Measurements from ENCODE around the gene CLIP3. TPM values are rescaled to one million over a fixed set of nuclear protein-coding genes. Genes with fewer than 3 reads are reported as not detected.

CLIP3 gene
- total and polyA plus RNA-seq, 2 of the 13 experiments (the other 11 are each of a cell fraction or from before 2014, with no cell fraction given) = 0.15 to 1.2 TPM

GRCh38 chr19:36014012-36014924 lies 18.4 kb downstream of the CLIP3 start, which contains the start of gene ALKBH6 (continued):
- TF ChIP-seq THAP11 (CRISPR knock-in tag; IDR thresholded peaks at IDR 0.05) (peak; percentile 61), KLF9 (CRISPR knock-in tag; IDR thresholded peaks at IDR 0.05; ENCODE audit: low read depth) (no peak), RELA (CRISPR knock-in tag; IDR thresholded peaks at IDR 0.05) (no peak), BCLAF1 (IDR thresholded peaks at IDR 0.05) (no peak), KDM2A (CRISPR knock-in tag; IDR thresholded peaks at IDR 0.05; ENCODE audit: borderline replicate concordance, low read depth) (peak; percentile 62; the same call in 1 of the 2 replicates), ZFP91 (CRISPR knock-in tag; IDR thresholded peaks at IDR 0.05; ENCODE audit: borderline replicate concordance) (peak; percentile 65; the same call in 1 of the 2 replicates), ZNF646 (CRISPR knock-in tag; IDR thresholded peaks at IDR 0.05) (no peak), ZNF253 (CRISPR knock-in tag; IDR thresholded peaks at IDR 0.05; ENCODE audit: borderline replicate concordance) (no peak), ZNF737 (CRISPR knock-in tag; IDR thresholded peaks at IDR 0.05; ENCODE audit: borderline replicate concordance) (no peak), ZNF724P (CRISPR knock-in tag; IDR thresholded peaks at IDR 0.05; ENCODE audit: borderline replicate concordance) (no peak; the same call in 1 of the 2 replicates), PHF20 (CRISPR knock-in tag; IDR thresholded peaks at IDR 0.05) (no peak), ZNF83 (CRISPR knock-in tag; IDR thresholded peaks at IDR 0.05; ENCODE audit: borderline replicate concordance) (no peak), ZNF766 (CRISPR knock-in tag; IDR thresholded peaks at IDR 0.05; ENCODE audit: borderline replicate concordance) (no peak), CREBL2 (CRISPR knock-in tag; IDR thresholded peaks at IDR 0.05; ENCODE audit: borderline replicate concordance) (no peak; the same call in 1 of the 2 replicates), SNAI1 (CRISPR knock-in tag; IDR thresholded peaks at IDR 0.05; ENCODE audit: borderline replicate concordance) (no peak), ZNF160 (CRISPR knock-in tag; IDR thresholded peaks at IDR 0.05) (no peak), ZNF570 (CRISPR knock-in tag; IDR thresholded peaks at IDR 0.05; ENCODE audit: borderline replicate concordance) (no peak)

All from HepG2 (cell line).